ENCODE measurements around the gene ARID5B.

Gene ARID5B

GRCh38 chr10:62108759-62109586 is 207.5 kb downstream of the ARID5B start:
- in situ Hi-C loops (cut with HindIII; ENCODE audit: low pct_unique_long_range_greater_than_20kb, low sequenced_read_pairs), result no loop called here
- peak in 1 of 2 experiments; percentile 94 for DNase-seq (ENCODE audit: low read depth in 1 of 2, low spot score in 1 of 2)
- TF ChIP-seq JUND (IDR thresholded peaks at IDR 0.05; ENCODE audit: low read depth), result 0 out of 2 replicates have a peak, but pooled peaks have one; percentile 34

GRCh38 chr10:62109587-62110293 is 208.2 kb downstream of the ARID5B start:
- no peak for TF ChIP-seq JUND (IDR thresholded peaks at IDR 0.05; ENCODE audit: low read depth)
- in situ Hi-C loops (cut with HindIII; ENCODE audit: low pct_unique_long_range_greater_than_20kb, low sequenced_read_pairs), result no loop called here
- DNase-seq (ENCODE audit: low read depth in 1 of 2, low spot score in 1 of 2), result no peak

GRCh38 chr10:62112300-62112699 is 210.8 kb downstream of the ARID5B start:
- peak in 1 of 2 experiments; percentile 92 for DNase-seq (ENCODE audit: low read depth in 1 of 2, low spot score in 1 of 2)
- in situ Hi-C loops (cut with HindIII; ENCODE audit: low pct_unique_long_range_greater_than_20kb, low sequenced_read_pairs), result no loop called here
- peak; percentile 71 for TF ChIP-seq JUND (IDR thresholded peaks at IDR 0.05; ENCODE audit: low read depth)

GRCh38 chr10:62112963-62113362 is 211.5 kb downstream of the ARID5B start:
- TF ChIP-seq JUND (IDR thresholded peaks at IDR 0.05; ENCODE audit: low read depth), result no peak
- in situ Hi-C loops (cut with HindIII; ENCODE audit: low pct_unique_long_range_greater_than_20kb, low sequenced_read_pairs), result no loop called here
- DNase-seq (ENCODE audit: low read depth in 1 of 2, low spot score in 1 of 2), result no peak

- in situ Hi-C loops (cut with HindIII; ENCODE audit: low pct_unique_long_range_greater_than_20kb, low sequenced_read_pairs), result no loop called here
- TF ChIP-seq JUND (IDR thresholded peaks at IDR 0.05; ENCODE audit: low read depth), result no peak
- peak in 1 of 2 experiments; percentile 56 for DNase-seq (ENCODE audit: low read depth in 1 of 2, low spot score in 1 of 2)
Measured at GRCh38 chr10:62113680-62114079, 212.2 kb downstream of the ARID5B start.

- TF ChIP-seq JUND (IDR thresholded peaks at IDR 0.05; ENCODE audit: low read depth), result no peak
- in situ Hi-C loops (cut with HindIII; ENCODE audit: low pct_unique_long_range_greater_than_20kb, low sequenced_read_pairs), result no loop called here
Measured at GRCh38 chr10:62115321-62115720, 213.8 kb downstream of the ARID5B start.

GRCh38 chr10:62115842-62116241 is 214.3 kb downstream of the ARID5B start:
- no peak for TF ChIP-seq JUND (IDR thresholded peaks at IDR 0.05; ENCODE audit: low read depth)
- in situ Hi-C loops (cut with HindIII; ENCODE audit: low pct_unique_long_range_greater_than_20kb, low sequenced_read_pairs), result no loop called here

More at GRCh38 chr10:62115321-62115720, 213.8 kb downstream of the ARID5B start:
- DNase-seq (ENCODE audit: low read depth in 1 of 2, low spot score in 1 of 2), result no peak

GRCh38 chr10:62116896-62117295 is 215.4 kb downstream of the ARID5B start:
- DNase-seq (ENCODE audit: low read depth in 1 of 2, low spot score in 1 of 2), result no peak
- in situ Hi-C loops (cut with HindIII; ENCODE audit: low pct_unique_long_range_greater_than_20kb, low sequenced_read_pairs), result no loop called here
- no peak for TF ChIP-seq JUND (IDR thresholded peaks at IDR 0.05; ENCODE audit: low read depth)

More at GRCh38 chr10:62115842-62116241, 214.3 kb downstream of the ARID5B start:
- DNase-seq (ENCODE audit: low read depth in 1 of 2, low spot score in 1 of 2), result no peak

- no peak for DNase-seq (ENCODE audit: low read depth in 1 of 2, low spot score in 1 of 2)
- TF ChIP-seq JUND (IDR thresholded peaks at IDR 0.05; ENCODE audit: low read depth), result no peak
- in situ Hi-C loops (cut with HindIII; ENCODE audit: low pct_unique_long_range_greater_than_20kb, low sequenced_read_pairs), result no loop called here
Measured at GRCh38 chr10:62121187-62121530, 219.7 kb downstream of the ARID5B start.

- in situ Hi-C loops (cut with HindIII; ENCODE audit: low pct_unique_long_range_greater_than_20kb, low sequenced_read_pairs), result no loop called here
- no peak for TF ChIP-seq JUND (IDR thresholded peaks at IDR 0.05; ENCODE audit: low read depth)
- DNase-seq (ENCODE audit: low read depth in 1 of 2, low spot score in 1 of 2), result no peak
Measured at GRCh38 chr10:62127975-62128374, 226.5 kb downstream of the ARID5B start.

GRCh38 chr10:62130948-62131347 is 229.4 kb downstream of the ARID5B start:
- in situ Hi-C loops (cut with HindIII; ENCODE audit: low pct_unique_long_range_greater_than_20kb, low sequenced_read_pairs), result no loop called here
- no peak for DNase-seq (ENCODE audit: low read depth in 1 of 2, low spot score in 1 of 2)
- no peak for TF ChIP-seq JUND (IDR thresholded peaks at IDR 0.05; ENCODE audit: low read depth)

GRCh38 chr10:62131724-62132123 is 230.2 kb downstream of the ARID5B start:
- in situ Hi-C loops (cut with HindIII; ENCODE audit: low pct_unique_long_range_greater_than_20kb, low sequenced_read_pairs), result no loop called here

GRCh38 chr10:62133618-62134017 is 232.1 kb downstream of the ARID5B start:
- TF ChIP-seq JUND (IDR thresholded peaks at IDR 0.05; ENCODE audit: low read depth), result no peak
- in situ Hi-C loops (cut with HindIII; ENCODE audit: low pct_unique_long_range_greater_than_20kb, low sequenced_read_pairs), result no loop called here
- no peak for DNase-seq (ENCODE audit: low read depth in 1 of 2, low spot score in 1 of 2)

More at GRCh38 chr10:62131724-62132123, 230.2 kb downstream of the ARID5B start:
- DNase-seq (ENCODE audit: low read depth in 1 of 2, low spot score in 1 of 2), result no peak
- no peak for TF ChIP-seq JUND (IDR thresholded peaks at IDR 0.05; ENCODE audit: low read depth)
